ENCODE results near the gene WFDC2.

WFDC2 gene, protein sequence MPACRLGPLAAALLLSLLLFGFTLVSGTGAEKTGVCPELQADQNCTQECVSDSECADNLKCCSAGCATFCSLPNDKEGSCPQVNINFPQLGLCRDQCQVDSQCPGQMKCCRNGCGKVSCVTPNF

DNA sequence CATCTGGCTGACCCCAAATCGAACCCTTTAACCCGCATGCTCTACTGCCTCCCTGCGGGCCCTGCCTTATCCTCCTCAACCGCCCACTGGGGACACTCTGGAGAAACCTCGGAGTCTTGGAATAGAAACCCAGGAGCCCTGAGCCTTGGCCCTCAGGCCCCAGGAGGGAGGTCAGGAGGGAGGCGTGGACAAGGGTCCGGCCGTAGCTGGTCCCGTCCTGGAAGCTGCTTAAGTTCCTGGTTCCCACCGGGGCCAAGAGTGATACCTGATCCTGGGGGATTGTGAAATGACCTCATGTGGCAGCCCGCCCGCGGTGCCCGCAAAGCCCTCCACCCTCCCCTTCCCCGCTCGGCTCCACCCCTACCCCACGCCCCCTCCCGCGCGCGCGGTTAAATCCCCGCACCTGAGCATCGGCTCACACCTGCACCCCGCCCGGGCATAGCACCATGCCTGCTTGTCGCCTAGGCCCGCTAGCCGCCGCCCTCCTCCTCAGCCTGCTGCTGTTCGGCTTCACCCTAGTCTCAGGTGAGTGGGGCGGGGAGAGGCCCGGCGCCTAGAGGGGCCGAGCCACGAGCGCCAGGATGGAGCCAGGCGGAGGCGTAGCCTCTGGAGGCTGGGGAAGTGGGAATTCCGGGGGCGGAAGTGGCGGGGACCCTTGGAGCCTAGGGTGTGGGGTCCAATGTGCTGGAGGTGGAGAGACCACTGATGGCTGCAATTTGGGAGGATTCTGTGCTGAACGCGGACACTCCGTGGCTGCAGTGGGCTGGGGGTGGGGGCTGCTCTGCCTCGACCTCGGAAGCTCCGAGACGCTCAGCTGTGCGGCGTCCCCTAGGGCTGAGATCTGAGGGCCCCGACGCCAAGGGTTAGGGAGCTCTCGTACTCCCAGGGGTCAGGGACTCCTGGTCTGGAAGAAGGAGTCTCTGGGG lies at the start of gene WFDC2:
Gene WFDC2, plus strand, starts transcription at position 418 of the 926 bp plus-strand sequence. Its CDS starts 29 bp downstream, at position 447.
- no peak for DNase-seq (ENCODE audit: low read depth in 2 of 2)

DNA sequence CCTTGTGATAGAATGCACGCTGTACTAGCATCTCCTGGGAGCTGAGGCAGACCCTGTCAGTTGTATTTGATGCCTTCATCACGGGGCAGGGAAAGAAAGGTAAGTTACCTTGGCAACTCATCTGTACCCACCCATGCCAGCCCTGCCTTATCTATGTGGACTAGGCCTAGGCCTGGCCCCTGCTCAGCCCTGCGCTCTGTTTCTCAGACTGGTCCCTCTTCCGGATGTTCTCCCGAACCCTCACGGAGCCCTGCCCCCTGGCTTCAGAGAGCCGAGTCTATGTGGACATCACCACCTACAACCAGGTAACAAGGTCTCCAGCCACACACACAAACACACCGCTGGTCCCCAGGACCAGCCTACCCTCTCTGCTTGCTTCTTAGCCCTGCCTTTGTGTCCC lies 49.4 kb upstream of the WFDC2 start:
- DNase-seq (ENCODE audit: low read depth in 2 of 2) = no peak

DNA sequence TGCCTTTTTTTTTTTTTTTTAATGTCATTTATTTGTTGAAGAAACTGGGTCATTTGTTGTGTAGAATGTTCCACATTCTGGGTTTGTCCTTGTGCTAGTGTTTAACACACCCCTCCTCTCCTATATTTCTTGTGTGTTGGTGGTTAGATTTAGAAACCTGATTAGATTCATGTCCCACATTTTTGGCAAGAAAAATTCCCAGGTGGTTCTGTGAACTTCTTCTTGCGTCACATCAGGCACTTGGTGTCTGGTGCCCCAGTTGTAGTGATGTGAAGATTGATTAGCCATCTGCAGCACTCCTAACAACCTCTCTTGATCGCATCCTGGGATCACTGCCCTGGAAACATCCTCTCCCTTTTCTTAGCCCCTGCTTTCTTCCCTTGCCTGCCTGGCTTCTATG lies 45.9 kb upstream of the WFDC2 start:
- no peak for DNase-seq (ENCODE audit: low read depth in 2 of 2)

DNA sequence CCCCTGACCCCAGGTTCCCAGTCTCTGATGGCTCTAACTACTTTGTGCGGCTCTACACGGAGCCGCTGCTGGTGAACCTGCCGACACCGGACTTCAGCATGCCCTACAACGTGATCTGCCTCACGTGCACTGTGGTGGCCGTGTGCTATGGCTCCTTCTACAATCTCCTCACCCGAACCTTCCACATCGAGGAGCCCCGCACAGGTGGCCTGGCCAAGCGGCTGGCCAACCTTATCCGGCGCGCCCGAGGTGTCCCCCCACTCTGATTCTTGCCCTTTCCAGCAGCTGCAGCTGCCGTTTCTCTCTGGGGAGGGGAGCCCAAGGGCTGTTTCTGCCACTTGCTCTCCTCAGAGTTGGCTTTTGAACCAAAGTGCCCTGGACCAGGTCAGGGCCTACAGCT lies 44.0 kb upstream of the WFDC2 start:
- no peak for DNase-seq (ENCODE audit: low read depth in 2 of 2)

DNA sequence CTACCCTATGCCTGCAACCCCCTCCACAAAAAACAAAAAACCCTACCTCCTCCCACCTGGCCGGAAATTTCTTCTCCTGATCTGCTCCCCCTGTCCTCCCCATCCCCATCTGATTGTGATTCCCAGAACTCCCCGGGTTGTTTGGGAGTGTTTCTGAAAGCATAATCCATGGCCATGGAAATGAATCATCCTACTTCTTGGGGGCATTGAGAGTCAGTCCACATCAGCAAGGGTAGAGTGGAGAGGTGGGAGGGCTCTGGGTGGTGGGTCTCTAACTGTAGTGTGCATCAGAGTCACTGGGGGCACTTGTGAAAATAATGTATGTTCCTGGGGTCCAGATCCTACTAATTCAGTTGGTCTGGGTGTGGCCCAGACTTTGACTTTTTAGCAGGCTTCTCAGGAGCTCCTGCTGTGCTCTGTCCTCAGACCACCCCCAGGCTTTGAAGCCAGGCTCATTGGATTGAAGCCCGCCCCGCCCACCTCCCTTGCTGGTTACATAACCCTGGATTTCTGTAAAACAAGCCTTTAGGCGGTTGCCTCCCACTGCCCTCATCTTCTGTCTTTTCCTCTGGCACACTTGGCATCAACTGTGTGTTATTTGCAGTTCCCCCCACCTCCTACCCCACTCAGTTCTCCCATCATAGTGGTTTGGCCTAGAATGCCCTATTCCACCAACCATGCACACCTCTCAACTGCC lies 43.1 kb upstream of the WFDC2 start:
- no peak for DNase-seq (ENCODE audit: low read depth in 2 of 2)

DNA sequence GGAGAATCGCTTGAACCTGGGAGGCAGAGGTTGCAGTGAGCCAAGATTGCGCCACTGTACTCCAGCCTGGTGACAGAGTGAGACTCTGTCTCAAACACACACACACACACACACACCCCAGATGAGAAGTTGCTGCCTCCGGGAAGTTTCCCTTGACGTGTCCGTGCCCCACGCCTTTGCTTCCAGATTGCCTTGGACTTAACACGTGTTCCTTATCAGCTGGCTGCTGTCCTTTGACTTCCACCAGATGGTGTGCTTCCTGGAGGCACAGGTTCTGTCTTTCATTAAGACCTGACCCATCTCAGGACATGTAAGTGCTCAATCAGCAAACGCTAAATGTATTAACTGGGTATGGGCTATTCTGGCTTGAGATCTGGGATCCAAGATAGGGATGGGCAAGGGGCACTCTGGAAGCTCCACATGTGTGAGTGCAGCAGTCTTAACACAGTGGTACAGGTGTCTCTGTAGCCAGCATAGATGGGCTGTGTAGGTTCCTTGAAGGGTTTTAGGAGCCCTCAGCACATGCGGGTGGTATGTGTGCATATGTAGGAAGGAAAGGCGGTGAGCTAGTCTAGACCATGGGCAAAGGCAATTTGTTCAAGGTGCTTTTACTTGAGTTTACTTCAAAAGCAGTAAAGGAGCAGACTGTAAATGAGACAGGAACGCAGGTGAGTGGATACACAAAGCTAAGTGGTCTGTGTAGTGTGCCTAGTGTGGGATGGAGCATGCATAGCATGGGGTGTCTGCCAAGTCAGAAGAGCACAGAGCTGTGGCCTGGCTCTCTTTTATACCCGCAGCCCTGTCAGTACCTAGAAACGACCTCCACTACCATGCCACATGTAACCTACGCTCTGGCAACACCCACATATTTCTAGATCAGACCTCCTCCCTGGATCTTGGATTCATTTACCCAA lies 42.1 kb upstream of the WFDC2 start:
- no peak for DNase-seq (ENCODE audit: low read depth in 2 of 2)

DNA sequence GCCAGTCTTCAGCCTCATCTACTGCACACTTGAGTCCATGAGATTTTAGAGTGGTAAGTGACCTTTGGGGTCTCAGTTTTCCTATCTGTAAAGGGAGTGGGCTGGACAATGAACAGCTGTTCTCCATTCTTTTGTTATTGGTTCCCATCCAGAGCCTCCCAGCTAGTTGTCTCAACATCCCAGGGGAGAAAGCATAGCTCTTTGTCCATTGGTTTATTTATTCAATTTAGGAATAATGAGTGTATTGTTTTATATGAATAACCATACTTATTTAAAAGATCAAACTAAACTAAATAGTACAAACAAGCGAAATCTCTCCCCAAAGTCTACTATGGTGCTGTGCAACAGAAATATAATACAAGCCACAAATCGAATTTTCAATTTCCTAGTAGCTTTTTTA lies 39.9 kb upstream of the WFDC2 start:
- DNase-seq (ENCODE audit: low read depth in 2 of 2) = no peak

DNA sequence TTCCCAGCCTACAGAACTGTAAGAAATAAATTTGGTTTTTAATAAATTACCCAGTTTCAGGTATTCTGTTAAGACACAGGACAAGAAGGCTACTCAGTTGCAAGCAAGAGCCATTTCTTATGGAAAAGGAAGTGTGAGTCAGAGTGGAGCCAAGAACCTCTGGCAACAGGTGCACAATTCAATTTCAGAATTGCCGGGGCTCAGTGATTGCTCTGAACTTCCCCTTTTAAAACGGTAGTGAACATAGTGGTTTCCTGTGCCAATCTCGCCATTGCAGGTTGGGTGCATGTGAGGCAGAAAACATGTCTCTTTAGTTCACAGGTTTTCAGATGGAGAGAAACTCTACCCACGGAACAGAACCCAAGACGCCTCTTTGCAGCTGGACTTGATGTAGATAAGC lies 37.3 kb upstream of the WFDC2 start:
- no peak for DNase-seq (ENCODE audit: low read depth in 2 of 2)

DNA sequence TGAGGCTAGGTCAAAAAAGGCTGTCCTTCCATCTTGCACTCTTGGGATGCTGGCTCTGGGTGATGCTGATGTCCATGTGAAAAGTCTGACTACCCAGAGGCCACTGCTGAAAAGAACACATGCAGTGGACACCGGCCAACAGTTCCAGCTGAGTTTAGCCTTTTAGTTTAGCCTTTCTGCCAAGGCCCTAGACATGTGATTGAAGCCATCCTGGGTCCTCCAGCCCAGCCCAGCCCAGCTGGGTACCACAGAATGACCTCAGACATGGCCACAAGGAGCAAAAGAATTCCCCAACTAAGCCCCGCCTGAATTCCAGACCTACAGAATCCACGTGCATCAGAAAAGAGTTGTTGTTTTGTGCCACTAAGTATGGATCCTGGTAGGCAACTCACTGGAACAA lies 36.2 kb upstream of the WFDC2 start:
- DNase-seq (ENCODE audit: low read depth in 2 of 2) = no peak

DNA sequence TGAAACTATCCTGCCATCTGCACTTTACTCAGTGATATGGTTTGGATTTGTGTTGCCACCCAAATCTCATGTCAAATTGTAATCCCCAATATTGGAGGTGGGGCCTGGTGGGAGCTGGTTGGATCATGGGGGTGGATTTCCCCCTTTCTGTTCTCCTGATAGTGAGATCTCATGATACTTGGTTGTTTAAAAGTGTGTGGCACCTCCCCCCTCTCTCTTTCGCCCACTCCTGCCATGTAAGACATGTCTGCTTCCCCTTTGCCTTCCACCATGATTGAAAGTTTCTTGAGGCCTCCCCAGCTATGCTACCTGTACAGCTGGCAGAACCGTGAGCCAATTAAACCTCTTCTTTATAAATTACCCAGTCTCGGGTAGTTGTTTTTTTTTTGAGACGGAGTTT lies 35.6 kb upstream of the WFDC2 start:
- no peak for DNase-seq (ENCODE audit: low read depth in 2 of 2)

DNA sequence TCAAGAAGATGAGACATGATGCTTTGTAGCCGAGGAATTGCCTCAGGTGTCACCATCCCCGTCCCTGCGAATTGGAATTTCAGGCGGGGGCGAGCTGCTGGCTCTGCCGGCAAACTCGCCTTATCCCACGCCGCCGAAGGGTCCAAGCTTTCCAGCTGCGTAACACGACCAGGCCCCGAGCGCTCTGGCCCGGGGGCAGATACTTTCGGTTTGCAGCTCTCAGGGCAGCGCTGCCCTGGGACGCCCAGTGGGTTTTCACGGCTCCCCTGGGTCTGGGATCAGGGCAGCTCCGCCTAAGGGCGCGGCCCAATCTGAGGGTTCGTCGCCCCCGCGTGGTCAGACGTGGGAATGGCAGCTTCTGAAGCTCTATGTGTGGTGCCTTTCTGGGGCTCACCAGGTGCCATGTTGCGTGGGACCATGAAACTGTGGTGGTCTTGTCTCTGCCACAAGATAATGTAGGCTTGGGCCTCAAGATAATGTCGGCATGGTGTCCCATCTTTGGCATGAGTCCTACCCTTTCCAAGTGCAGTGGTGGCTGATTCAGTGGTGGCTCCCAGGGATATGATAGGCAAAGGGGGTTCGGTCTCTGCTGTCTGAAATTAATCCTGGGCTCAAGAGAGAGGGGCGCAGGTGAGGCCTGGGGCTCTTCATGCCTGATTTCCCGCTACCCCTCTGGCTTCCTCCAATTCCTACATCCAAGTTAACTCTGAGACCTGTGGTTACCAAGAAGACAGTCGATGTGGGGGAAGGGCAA lies 32.6 kb upstream of the WFDC2 start:
- DNase-seq (ENCODE audit: low read depth in 2 of 2) = peak; percentile 78 to 82

DNA sequence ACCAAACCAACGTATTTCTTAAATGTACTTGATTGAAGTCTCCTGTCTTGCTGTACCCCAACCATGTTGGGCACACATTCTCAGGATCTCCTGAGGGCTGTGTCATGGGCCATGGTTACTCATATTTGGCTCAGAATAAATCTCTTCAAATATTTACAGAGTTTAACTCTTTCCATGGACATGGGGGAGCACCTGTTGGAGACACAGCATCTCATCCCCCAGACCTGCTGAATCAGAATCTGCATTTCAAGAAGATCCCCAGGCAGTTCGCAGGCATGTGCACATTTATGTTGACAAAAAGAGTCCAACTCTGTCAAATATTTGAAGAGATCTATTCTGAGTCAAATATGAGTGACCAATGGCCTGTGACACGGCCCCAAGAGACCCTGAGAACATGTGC lies 29.1 kb upstream of the WFDC2 start:
- no peak for DNase-seq (ENCODE audit: low read depth in 2 of 2)

DNA sequence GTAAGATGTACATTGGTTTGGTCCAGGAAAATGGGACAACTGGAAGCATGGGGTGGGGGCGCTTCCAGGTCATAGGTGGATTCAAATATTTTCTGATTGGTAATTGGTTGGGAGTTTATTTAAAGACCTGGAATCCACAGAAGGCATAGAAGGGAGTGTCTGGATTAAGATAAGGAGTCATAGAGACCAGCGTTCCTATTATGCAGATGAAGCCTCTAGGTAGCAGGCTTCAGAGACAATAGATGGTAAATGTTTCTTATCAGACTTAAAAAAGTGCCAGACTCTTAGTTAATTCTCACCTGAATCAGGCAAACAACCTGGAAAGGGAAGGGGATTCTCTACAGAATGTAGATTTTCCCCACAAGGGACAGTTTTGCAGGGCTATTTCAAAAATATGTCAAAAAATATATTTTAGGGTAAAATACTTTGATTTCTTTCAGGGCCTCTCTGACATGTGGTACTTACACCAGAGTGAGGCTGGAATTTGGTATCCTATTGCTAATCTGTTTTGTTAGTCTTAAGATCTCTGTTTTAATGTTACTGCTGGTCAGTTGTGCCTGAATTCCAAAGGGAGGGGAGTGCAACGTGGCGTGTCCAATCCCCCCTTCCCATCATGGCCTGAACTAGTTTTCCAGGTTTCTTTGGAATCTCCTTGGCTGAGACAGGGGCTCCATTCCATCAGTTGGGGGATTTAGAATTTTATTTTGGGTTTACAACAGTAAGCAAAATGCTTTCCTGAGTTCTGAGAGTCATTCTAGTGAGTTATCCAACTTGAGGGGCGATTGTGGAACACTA lies 28.5 kb upstream of the WFDC2 start:
- no peak for DNase-seq (ENCODE audit: low read depth in 2 of 2)

DNA sequence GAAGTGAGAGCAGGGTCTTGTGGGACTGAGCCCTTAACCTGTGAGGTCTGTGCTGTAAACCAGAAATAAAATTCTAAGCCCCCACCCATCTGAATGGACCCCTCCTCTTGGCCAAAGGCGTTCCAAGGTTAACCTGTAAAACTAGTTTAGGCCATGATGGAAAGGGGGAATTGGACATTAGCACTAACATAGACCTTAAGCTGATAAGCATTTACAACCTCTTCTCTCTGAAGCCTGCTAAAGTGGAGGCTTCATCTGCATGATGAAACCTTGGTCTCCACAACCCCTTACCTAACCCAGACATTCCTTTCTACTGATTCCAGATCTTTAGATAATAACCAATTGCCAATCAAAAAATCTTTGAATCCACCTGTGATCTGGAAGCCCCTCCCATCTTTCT lies 27.8 kb upstream of the WFDC2 start:
- DNase-seq (ENCODE audit: low read depth in 2 of 2) = no peak

DNA sequence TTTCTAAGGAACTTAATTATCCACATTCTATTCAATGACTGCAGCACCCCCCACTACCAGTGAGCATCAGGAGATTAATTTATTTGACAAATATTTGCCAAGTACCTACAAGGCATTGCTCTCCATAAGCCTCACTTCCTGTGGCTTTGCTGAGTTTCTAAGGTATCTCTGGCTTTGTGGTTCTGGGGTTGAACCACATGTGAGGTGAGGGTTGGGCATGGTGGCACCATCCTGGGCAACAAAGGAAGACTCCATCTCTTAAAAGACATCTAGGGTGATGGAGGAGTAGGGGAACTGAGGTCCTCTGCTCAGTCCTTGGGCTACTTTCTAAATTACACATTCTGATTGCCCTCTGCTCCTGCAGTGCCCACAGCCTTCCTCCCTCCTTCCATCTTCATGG lies 25.5 kb upstream of the WFDC2 start:
- DNase-seq (ENCODE audit: low read depth in 2 of 2) = no peak

DNA sequence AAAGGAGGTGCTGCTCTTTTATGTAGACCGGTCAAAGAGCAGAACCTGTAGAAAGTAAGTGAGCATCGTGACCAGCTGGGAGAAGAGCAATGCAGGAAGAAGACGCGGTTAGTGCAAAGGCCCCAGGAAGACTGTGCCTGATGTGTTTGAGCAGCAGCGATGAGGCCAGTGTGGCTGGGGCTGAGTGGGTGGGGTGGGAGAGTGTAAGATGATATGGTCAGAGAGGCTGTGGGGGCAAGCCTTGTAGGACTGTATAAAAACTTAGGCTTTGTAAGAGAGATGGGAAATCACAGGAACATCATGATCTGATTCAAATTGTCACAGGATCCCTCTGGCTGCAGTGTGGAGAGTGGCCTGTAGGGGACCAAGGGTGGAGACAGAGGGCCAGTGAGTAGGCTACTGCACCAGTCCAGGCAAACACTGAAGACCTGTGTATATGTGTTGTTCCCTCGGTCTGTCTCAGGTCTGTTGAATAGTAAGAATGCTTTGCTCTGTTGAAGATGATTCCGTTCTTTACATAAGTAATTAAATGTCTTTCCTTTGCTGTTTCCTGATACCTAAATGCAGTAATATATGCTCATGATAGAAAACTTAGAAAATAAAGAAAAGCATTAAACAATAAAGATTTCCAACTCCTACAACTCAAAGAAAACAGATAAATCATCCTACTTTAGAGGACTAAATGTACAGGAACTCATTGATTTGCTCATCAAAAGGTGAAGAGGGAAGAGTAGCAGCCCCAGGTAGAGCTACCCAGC lies 23.6 kb upstream of the WFDC2 start:
- no peak for DNase-seq (ENCODE audit: low read depth in 2 of 2)

DNA sequence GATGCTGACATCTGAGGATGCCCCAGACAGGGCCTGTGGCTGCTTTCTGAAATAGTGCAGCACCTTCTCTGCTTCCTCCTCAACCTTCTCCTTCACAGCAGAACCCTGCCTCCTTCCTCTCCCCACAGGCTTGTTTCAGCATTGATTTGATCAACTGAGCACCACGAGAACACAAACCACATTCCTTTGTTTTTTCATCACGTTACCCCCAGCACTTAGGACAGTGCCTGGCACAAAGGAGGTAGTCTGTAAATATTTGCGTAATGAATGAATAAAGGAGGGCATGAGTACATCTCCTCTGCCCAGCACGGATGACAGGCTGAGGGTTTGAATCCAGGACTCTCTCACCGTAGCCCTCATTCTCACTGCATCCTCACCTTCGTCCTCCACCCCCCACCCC lies 21.3 kb upstream of the WFDC2 start:
- no peak for DNase-seq (ENCODE audit: low read depth in 2 of 2)

DNA sequence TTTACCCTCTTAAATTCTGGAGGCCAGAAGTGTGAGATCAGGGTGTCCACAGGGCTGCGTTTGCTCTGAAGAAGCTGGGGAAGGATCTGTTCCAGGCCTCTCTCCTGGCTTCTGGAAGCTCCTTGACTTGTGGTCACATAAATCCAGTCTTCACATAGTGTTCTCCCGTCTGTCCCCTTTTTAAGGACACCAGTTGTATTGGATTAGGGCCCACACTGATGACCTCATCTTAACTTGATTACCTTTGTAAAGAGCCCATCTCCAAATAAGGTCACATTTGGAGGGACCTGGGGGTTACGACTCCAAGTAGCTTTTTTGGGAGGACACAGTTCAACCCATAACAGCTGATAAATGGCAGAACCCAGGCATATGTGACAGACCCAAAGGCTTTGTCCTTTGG lies 20.0 kb upstream of the WFDC2 start:
- no peak for DNase-seq (ENCODE audit: low read depth in 2 of 2)

DNA sequence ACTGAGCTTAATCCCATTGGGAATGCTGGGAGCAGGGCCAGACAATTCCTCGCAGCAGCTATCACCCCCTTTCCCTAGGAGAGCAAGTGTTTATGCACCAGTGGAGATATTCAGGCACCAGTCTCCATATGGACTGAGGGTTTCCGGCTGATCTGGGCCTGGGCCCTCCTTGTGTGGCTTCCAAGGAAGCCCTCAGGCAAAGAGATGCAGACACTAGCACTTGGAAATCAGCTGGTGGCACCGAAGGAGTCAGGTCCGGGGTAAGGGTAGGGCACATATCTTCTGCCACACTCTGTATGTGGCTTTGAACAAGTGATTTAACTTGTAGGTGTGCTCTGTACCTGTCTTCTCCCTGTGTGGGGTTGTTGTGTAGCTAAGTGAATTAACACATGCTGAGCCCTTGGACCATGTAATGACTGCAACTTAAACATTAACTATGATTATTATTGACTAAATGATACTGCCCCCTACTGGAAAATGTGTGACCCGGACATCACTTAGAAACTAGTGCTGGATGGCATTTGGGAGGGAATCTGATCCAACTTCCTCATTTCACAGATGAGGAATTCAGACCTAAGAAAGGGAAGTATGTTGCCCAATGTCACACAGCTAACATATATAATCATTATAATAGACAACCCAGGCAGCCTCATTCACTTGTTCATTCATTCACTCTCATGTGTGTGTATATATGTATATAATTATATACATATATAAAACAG lies 19.3 kb upstream of the WFDC2 start:
- DNase-seq (ENCODE audit: low read depth in 2 of 2) = no peak

Data from stimulated activated CD4-positive, alpha-beta T cell treated with anti-CD3 and anti-CD28 coated beads, Interleukin-1b, Interleukin-23, amount 100 ng/mL, for 1 hour (primary cell).